NCI-H1092 (cell line): Measurements from ENCODE around the gene HLX.

Experiments
- DNase-seq: peaks from one replicate; lab custom pipeline; 2025; lab: John Stamatoyannopoulos, UW

HLX gene, protein sequence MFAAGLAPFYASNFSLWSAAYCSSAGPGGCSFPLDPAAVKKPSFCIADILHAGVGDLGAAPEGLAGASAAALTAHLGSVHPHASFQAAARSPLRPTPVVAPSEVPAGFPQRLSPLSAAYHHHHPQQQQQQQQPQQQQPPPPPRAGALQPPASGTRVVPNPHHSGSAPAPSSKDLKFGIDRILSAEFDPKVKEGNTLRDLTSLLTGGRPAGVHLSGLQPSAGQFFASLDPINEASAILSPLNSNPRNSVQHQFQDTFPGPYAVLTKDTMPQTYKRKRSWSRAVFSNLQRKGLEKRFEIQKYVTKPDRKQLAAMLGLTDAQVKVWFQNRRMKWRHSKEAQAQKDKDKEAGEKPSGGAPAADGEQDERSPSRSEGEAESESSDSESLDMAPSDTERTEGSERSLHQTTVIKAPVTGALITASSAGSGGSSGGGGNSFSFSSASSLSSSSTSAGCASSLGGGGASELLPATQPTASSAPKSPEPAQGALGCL

DNA sequence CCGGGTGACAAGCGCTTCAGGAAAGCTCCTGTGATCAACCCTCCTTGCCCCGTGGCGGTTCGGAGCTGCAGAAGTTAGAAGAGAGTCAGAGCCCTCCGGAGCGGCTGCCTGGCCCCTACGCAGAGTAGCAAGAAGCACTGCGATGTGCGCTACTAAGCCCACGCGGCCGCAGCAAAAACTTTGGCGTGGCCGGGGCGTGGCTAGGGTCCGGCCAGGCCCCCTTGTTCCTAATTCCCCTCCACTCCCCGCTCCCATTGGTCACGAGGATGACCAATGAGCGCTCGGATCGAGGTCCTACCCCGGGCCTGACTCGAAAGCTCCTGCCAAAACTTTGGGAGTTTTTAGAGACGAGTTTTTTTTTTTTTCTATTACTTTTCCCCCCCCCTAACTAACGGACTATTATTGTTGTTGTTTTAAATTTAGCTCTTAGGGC lies at the start of gene HLX:
Gene HLX (plus strand): TSS at position 368 of the 433 bp plus-strand sequence. CDS start 415 bp downstream, outside the sequence.
- no peak for DNase-seq

DNA sequence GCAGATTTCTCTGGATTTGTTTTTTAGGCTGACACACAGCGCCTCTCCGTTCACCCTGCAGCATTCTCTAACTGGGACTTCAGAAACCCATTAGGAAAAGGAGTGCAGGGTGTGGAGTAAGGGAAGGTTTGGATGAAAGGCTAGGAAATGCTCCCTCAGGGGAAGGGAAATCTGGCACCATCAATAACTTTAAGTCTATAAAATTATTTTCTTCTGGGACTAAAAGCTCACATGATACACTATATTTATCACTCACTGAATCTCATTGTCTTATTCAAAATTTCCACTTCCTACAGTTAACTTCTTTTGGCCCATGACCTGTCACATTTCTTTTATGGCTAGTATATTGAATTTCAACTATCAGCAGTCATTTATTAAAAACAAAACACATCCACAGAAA lies 45.8 kb upstream of the HLX start:
- no peak for DNase-seq

DNA sequence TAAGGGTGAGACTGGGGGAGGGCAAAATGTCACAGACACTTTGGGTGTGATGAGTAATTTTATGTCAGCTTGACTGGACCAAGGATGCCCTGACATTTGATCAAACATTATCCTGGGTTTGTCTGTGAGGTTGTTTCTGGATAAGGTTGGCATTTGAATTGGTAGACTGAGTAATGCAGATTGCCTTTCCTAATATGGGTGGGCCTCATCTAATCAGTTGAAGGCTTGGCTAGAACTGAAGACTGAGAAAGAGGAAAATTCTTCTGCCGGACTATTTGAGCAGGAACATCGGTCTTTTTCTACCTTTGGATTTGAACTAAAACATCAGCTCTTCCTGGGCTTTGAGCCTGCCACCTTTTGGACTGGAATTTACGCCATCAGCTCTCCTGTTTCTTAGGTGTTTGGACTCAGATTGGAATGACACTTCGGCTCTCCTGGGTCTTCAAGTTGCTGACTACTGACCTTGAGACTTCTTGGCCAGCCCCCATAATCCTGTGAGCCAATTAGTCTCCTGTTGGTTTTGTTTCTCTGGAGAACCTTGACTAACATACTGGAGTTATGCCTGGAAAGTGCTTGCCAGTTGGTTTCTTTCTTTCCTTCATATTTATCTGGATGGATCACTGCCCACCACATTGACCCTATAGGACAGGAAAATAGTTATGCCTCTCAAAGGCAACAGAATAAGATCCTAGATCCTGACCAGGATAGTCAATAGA lies 44.9 kb upstream of the HLX start:
- no peak for DNase-seq

DNA sequence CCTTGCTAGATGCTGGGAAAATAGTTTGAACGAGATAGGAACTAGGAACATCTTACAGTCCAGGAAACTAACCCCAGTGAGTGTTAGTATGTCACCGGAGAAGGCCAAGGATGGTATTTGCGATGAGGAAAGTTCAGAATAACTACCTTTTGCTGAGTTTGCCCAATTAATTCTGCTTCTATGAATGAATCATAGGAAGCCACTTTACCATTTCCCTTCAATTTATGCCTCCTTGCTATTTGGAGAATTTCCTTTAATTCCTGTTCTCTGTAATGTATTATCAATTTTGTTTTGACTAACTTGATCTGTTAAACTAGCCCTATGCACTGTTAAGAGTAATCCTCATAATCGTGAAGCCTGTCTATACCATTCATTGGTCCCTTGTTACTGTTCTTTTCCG lies 40.7 kb upstream of the HLX start:
- DNase-seq, result no peak

DNA sequence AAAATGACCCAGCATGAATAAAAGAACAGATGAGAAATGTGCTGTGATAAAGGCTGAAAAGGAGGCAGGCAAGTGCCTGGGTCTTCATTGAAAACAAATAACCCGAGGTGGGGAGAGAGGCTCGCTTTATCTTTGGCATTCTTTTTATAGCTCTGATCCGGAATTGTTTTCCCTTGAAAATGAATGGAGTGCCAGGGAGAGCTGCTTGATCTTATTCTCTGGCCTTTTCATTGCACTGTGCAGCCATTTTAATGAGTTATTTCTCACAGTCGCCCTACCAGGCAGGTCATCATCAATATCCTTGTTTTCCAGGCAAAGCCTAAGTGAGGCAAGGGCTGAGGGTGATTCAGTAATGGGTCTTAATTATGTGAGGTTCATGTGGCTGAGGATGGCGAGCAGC lies 39.8 kb upstream of the HLX start:
- no peak for DNase-seq

DNA sequence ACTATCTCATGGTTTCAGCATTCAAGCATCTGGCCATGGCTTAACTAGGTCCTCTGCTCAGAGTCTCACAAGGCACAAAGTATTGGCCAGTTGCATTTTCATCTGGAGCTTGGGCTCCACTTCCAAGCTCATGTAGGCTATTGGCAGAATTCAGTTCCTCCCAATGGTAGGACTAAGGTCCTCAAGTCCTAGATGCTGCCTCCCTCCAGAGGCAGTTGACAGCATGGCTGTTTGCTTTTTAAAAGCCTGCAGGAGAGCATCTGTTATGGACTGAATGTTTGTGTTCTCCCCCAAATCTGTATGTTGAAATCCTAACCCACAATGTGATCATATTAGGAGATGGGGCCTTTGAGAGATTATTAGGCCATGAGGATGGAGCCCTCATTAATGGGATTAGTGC lies 38.0 kb upstream of the HLX start:
- DNase-seq, result no peak

DNA sequence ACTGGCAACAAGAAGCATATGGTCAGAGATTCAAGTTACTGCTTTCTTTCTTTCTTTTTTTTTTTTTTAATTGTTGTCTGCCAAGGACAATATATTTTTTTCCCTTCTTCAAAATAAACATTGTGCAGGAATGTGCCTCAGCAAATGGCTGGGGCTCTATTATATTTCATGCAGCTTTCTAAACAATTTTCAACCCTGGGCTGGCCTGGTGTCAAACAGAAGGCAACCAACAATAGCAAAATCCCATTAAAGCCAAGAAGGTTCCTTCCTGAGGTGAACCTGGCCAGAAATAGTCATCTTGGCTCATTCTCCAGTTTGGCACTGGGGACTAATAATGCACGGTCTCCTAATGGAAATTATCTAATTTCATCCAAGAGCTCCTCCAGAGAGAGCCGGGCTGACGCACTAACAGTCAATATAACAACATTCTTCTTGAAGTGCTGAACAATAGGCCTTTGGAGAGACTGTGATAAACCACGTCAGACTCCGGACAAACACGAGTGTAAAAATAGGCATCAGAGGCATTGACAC lies 35.7 kb upstream of the HLX start:
- no peak for DNase-seq

DNA sequence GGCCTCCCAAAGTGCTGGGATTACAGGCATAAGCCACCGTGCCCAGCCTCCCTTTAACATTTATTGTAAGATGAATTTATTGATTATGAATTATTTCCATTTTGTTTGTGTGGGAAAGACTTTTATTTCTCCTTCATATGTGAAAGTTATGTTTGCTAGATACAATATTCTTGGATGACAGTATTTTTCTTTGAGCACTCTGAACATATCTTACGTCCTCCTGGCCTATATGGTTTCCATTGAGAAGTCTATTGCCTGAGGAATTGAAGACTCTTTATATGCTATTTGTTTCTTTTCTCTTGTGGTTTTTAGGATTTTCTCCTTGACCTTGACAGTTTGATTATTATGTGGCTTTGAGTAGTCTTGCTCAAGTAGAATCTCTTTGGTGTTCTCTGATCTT lies 26.8 kb upstream of the HLX start:
- no peak for DNase-seq

DNA sequence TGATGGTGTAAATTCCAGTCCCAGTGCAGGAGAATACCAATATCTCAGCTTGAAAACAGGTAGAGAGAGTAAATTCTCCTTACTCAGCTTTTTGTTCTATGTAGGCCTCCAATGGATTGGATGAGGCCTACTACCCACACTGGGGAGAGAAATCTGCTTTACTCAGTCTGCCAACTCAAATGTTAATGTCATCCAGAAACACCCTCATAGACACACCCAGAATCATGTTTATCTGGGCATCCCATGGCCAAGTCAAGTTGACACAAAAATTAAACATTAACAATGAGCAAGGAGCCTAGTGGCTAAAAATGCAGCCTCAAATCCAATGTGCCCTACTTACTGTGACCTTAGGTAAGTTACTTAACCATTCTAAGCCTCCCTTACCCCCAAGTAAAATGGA lies 6.9 kb upstream of the HLX start:
- DNase-seq, result no peak

DNA sequence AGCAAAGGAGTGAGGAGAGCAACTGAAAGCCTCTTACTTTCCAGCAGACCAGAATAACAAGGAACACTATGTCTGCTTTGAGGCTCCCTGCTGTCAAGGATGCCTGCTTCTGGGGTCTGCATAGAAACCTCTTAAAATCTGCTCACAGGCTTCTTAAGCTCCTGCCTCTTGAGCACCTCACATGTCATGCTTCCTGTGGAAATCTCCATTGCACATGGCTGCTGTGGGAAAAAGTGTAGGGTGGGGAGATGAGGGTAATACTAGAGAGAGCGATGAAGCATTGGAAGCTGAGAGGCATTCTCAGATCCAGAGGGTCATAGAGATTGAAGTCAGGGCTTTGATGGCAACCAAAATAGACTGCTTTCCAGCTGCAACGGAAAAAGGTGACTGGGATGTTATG lies 6.2 kb upstream of the HLX start:
- DNase-seq, result no peak

DNA sequence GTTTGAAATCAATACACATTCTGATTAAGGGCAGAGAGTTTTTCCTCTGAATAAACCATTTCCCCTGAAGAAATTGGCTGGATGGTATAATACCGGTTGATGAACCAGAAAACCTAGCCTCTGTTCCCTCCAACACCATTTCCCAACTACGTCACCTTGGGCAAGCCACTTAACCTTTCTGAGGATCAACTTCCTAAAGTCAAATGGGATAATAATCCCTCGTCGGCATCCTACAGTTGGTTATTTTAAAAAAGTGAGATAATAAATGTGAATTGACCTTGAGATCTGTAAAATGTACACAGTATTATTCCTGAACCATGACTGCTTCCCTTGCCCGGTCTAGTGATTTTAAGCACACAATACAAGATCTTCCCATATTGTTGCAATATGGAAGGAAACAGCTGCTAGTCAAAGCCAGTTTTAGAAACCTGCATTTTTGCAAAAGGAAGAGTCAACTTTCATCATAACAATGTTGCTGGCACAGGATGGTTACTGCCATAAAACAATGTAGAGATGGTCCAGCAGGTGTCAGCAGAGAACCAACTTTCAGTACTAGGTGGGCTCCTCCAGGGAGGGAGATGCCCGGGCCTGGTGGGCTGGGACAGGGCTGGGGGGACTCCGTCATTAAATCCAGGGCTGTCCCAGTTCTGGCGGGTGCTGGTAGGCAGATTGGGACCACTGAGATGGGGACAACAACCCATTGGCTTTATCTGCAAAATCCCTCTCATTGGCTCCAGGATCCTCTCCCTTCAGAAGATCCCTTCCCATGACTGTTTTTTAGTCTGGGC lies 5.2 kb upstream of the HLX start:
- DNase-seq, result peak; percentile 29

DNA sequence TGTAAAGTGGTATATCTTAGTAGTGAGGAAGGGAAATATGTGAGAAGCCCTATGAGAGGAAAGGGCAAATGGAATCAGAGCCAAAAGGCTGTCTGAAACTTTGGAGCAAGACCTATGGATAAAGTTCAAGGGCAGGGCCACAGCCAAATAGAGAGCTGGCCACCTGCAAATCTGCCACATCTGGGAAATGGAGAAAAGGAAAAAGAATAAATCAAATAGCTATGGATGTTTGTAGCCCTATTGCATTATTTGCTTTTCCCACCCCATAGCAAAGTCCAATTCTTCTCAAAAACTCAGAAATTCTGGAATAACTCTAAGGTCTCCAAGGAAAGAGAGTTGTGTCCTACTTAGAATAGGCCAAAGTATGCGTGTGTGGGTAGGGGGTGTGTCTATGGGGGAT lies 4.0 kb upstream of the HLX start:
- DNase-seq, result no peak

DNA sequence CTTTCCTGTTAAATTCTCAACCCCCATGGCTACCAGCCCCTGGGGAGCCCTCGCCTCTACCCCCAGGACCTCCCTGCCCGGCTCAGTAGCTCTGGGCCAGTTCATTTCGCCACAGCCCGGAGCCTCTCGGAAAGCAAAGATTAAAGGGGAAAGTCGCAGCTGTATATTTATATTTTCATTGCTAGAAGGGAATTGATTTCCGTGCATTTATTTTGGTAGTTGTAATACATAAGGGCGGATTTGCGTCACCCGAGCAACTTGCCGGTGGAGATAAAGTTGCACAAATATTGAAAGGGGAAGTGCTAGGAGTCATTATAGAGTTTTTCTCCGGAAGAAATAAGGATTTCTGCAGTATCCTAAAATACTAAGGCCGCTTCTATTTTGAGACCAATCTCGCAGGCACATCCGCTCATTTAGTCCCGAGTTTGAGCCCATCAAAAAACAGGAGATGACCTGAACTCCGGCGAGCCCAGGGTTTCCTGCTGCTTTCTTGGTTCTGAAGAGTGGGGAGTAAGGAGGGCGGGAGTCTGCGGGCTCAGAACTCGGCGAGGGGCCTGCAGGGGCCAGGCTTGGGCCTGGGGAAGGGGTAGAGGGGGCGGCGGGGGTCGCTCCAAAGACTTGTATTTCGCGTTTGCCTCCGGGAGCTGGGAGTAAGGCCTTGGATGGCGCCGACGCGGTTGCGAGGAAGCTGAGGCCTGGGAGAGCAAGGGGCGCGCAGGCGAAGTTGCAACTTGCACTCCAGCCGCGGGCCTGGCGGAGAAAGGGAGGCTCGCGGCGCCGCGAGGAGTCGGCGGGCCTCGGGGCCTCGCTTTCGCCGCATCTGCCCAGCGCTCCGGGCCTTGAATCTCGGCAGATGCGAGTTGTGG lies 2.5 kb upstream of the HLX start:
- no peak for DNase-seq

DNA sequence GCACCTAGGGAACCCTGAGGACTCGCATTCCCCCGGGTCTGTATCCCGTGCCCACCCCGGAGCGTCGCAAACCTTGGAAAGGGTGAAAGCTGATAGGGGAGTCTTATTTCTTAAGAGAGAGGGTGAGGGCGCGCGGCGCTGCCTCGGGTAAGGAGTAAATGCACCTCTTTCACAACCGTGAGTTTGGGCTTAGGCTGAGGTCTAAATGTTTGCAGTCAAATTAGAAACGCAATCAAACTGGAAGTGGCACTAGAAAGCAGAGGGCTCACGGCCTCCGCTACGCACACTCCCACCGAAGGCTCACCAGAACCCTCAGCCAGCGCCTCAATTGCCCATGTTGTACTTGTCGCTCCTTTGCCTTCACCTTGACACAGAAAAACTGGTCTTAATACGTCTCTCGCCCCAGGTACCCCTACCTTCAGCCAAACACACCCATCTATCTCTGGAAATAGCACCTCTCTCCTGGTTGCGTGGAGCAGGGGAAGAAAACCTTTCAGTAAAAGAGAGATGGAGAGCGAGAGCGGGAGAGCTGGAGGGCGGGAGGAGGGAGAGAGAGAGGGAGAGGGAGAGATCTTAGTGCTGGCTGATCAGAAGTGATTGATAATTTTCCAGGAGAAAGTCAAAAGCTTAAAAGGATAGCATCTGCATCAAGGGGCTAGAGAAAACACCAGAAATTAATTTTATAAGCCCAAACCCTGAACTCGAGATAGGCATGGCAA lies 1.7 kb upstream of the HLX start:
- DNase-seq, result no peak

DNA sequence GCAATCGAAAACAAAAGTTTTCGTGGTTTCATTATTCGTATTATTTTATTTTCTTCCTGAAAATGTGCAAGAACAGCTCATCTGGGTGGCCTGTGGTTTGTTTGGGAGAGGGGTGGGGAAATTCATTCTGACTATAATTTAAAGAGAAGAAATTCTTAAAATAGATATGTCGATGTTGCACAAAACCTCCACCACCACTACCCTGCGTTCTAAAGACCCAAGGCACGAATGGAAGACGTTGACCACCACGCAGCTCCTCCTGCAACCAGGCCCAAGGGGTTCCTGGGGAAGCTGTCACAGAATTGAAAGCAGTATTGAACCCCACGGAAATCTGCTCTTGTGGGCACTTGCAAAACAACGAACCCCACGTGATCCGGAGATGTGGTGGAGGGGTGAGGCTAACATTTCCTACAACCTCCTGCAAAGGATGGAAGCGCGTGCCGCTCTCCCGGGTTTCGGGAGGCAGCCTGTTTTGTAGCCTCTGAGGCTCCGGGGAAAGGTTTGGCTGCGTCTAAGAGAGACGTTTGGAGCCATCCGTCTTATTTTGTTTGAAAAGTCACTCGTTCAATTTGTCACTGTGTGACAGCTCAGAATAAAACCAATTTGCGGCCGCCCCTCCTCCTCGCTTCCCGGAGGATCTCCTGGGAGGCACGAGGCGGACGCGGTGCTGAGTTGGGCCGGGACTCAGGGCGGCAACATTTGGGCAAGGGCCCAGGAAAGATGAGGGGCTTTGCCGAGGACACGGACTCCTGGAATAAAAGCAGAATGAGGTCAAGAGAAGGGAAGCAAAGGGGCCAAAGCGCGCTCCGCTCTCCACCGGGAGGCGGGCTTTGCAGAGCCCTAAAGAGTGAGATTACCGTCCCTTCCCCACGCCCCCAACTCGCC lies 810 bp upstream of the HLX start:
- no peak for DNase-seq

DNA sequence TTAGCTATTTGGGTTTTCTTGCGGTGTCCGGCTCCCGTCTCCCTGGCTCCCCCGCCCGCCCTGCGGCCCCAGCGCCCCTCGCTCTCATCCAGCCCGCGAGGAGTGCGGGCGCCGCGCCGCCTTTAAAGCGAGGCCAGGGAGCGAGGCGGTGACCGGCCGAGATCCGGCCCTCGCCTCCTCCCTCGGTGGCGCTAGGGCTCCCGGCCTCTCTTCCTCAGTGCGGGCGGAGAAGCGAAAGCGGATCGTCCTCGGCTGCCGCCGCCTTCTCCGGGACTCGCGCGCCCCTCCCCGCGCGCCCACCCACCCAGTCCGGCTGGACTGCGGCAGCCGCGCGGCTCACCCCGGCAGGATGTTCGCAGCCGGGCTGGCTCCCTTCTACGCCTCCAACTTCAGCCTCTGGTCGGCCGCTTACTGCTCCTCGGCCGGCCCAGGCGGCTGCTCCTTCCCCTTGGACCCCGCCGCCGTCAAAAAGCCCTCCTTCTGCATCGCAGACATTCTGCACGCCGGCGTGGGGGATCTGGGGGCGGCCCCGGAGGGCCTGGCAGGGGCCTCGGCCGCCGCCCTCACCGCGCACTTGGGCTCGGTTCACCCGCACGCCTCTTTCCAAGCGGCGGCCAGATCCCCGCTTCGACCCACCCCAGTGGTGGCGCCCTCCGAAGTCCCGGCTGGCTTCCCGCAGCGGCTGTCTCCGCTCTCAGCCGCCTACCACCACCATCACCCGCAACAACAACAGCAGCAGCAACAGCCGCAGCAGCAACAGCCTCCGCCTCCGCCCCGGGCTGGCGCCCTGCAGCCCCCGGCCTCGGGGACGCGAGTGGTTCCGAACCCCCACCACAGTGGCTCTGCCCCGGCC lies 492 bp downstream of the HLX start:
- peak; percentile 35 for DNase-seq

DNA sequence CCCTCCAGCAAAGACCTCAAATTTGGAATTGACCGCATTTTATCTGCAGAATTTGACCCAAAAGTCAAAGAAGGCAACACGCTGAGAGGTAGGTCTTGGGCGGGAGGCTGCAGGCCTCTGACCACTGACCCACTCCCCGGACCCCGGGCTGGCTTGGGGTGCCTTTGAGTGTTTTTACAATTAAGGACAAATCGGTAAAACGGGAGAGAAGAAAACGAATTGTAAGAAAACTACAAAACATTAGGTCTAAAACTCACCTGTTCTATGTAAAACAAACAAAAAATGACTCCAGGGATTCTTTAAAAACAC lies 1.1 kb downstream of the HLX start:
- DNase-seq, result no peak

DNA sequence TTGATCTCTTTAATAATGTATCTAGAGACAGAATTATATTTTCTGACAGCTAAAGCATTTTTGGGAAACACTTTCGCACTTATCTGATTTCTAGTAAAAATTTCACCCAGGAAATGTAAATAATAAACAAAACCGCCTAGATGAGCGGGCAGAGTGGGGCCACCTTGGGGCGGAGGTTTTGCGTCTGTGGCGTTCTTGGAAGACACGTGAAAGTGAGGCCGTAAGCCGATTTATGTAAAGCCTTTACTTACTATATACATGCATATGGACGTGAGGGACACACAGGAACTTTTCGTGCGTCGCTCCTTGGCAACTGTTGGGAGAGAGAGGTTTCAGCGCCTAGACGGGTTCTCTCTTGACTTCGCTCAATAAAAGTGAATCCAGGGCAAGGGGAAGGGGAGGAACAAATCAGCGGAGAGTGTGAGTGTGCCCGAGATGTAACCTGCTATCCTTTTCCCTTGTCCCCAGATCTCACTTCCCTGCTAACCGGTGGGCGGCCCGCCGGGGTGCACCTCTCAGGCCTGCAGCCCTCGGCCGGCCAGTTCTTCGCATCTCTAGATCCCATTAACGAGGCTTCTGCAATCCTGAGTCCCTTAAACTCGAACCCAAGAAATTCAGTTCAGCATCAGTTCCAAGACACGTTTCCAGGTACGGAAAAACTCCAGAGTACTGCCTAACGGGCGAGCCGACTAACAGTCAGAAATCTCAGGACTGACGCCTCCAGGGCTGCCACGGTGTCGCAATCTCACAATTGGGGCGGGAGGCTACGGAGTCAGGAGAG lies 1.7 kb downstream of the HLX start:
- DNase-seq, result no peak
